ENCODE results near the gene AATF.

DNA sequence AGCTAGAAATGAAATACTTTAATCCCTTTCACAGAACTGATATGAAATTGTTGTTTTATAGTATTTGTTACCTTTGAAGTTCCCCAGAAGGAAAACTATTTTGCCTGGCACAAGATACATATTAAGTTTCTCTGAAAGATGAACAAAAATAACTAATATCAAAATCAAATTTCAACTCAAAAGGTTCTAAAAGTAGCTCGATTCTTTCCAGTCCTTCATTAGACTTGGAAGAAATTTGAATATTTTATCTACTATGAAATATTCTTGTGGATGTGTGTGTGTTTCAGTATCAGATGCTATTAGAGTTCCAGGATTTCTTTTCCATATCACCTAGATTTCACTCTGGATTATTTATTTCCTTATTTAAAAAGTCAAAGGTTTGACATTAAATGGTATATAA is 3.6 kb upstream of the AATF start:
- no peak for TF ChIP-seq EZH2 (IDR thresholded peaks at IDR 0.05; ENCODE audit: borderline replicate concordance, insufficient read depth, low read depth, low read length, poor library complexity, severe bottlenecking)
- TF ChIP-seq, protein P1, sequence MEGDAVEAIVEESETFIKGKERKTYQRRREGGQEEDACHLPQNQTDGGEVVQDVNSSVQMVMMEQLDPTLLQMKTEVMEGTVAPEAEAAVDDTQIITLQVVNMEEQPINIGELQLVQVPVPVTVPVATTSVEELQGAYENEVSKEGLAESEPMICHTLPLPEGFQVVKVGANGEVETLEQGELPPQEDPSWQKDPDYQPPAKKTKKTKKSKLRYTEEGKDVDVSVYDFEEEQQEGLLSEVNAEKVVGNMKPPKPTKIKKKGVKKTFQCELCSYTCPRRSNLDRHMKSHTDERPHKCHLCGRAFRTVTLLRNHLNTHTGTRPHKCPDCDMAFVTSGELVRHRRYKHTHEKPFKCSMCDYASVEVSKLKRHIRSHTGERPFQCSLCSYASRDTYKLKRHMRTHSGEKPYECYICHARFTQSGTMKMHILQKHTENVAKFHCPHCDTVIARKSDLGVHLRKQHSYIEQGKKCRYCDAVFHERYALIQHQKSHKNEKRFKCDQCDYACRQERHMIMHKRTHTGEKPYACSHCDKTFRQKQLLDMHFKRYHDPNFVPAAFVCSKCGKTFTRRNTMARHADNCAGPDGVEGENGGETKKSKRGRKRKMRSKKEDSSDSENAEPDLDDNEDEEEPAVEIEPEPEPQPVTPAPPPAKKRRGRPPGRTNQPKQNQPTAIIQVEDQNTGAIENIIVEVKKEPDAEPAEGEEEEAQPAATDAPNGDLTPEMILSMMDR (IDR thresholded peaks at IDR 0.05): no peak

Data from B cell (primary cell).